ENCODE measurements around the gene COL21A1.
"Not testable (repeated sequence)": the region's sequence is repeated elsewhere in the genome, so short reads cannot be mapped to it uniquely, and the experiment has no call there.

The COL21A1 gene

GRCh38 chr6:56246881-56247653 lies at the start of gene COL21A1:
Gene COL21A1 (minus strand): TSS chr6:56247580. CDS start chr6:56182618, 64,962 bp downstream.
- DNase-seq: no peak

- DNase-seq: no peak
Observed at GRCh38 chr6:56293781-56294180, 46.4 kb upstream of the COL21A1 start.

DNA sequence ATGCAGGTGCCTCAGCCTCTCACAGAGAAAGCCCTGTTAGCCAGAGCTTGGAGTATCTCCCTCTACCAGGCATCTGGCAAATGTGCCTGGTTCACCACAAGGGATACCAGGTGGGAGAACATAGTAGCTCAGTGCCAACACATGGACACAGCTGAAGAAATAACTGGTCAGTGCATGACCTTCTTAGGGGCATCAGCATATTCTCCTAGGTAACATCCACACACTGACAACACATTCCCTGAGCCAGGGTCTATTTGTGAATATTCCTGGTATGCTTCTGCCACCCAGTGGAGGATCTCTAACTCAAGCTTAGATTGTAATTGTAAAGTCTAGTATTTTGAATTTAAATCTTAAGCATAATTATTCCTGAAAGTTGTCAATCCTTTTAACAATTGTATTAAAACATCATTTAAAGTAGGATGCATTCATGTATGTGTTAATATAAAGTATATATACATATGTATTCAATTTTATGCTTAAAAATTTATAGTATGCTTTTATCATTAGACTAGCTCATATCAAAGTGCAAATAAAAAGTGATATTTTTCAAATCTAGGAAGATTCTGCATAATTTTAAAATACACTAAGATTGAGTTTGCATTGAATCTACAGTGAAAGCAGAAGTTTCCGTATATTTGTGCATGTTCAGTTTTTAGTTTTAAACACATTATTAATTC lies 45.3 kb upstream of the COL21A1 start:
- DNase-seq: no peak

- DNase-seq: no peak
Observed at GRCh38 chr6:56291302-56291917, 44.0 kb upstream of the COL21A1 start.

- no peak for DNase-seq
Observed at GRCh38 chr6:56289721-56290120, 42.3 kb upstream of the COL21A1 start.

GRCh38 chr6:56288347-56288746 lies 41.0 kb upstream of the COL21A1 start:
- DNase-seq: no peak

- DNase-seq: no peak
Observed at GRCh38 chr6:56282391-56282790, 35.0 kb upstream of the COL21A1 start.

DNA sequence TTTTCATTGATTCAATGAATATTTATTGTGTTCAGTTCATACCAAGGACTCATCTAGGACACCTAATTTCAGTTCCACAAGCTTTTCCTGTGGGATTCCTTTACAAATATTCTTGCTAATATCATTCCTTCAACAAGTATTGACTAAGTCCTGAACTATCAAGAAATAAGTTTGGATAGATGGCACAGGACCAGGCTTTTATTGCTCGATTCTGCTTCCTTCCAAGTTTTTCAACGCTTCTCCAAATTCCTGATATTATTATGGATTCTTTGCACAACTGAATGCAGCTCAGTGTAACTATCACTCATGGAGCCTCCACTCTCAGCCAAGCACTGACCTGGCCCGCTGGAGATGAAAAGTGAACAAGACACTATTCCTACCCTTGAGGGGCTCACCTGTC lies 32.7 kb upstream of the COL21A1 start:
- DNase-seq: no peak

DNA sequence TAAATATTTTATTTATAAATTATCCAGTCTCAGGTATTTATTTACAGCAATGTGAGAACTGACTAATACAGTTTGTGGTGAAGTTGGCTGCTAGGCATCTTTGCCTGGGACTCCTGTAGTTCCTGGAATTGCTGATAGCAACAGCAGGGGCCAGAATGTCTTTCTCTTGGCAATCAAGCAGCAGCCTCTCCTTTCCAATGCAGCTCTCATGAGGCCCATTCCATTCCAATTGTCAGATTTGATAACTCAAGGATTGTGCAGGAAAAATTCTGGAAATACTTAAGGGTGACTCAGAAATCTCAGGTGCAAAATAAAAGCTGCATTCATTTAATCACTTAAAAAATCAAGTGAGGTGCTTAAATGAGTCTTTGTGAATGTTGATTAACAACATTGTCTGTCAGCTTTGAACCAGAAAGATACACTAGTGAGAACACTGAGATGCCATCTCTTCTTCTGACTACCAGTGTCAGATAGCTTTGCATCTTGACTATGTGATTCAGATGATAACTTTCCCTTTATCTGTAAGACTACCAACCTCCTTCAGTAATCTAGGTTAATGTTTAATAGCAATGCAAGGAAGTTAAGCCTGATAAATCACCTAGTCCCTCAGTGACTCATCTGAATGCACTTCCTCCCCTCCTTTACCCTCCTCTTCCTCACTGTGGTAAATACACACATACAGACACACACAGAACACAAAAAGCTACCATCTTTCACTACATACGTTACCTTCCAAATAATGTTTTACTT lies 32.1 kb upstream of the COL21A1 start:
- DNase-seq: no peak

DNA sequence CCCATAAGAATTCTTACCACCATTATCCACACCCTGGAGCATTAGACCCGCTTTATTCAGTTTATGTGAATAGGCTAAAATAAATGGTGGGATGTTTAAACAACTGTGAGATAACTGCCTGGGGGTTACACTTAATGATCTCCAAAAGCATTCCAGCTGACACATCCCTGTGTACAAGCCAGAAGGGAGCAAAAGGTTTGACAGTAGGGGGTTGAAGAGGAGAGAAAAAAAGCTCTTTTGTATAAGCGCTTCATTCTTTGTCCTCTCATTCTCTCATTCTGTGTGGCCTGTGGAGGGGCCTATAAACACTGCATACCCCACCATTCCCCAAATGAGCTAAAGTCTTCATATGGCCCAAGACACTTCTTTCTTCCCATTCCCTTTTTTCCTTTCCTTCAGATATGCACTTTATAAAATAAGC lies 30.8 kb upstream of the COL21A1 start:
- no peak for DNase-seq

DNA sequence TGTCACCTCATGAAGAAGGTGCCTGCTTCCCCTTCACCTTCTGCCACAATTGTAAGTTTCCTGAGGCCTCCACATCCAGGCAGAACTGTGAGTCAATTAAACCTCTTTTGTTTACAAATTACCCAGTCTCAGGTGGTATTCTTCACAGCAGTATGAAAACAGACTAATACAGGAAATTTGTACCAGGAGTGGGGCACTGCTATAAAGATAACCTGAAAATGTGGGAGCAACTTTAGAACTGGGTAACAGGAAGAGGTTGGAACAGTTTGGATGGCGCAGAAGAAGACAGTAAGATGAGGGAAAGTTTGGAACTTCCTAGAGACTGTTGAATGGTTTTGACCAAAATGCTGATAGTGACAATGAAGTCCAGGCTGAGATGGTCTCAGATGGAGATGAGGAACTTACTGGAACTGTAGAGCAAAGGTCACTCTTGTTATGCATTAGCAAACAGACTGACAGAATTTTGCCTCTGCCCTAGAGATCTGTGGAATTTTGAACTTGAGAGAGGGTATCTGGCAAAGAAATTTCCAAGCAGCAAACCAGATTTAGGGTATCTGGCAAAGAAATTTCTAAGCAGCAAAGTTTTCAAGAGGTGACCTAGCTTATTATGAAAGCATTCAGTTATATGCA lies 23.5 kb upstream of the COL21A1 start:
- DNase-seq: no peak

DNA sequence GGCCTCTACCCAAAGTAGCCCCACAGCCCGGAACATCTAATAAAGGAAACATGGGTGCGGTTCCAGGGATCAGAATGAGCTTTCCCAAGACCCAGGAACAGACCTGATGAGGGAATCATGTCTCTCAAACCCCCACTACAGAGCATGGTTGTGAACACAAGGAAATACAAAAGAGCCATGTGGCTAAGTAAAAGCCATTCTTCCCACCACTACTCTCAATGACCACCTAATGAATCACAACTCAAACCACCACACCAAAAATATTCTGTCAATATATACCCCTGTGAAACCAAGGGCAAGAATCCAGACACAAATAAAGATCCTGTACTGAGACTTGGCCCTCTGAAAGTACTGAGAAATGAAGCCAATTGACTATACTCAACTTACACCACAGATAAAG lies 20.9 kb upstream of the COL21A1 start:
- DNase-seq: no peak

GRCh38 chr6:56266011-56266410 lies 18.6 kb upstream of the COL21A1 start:
- DNase-seq: no peak

DNA sequence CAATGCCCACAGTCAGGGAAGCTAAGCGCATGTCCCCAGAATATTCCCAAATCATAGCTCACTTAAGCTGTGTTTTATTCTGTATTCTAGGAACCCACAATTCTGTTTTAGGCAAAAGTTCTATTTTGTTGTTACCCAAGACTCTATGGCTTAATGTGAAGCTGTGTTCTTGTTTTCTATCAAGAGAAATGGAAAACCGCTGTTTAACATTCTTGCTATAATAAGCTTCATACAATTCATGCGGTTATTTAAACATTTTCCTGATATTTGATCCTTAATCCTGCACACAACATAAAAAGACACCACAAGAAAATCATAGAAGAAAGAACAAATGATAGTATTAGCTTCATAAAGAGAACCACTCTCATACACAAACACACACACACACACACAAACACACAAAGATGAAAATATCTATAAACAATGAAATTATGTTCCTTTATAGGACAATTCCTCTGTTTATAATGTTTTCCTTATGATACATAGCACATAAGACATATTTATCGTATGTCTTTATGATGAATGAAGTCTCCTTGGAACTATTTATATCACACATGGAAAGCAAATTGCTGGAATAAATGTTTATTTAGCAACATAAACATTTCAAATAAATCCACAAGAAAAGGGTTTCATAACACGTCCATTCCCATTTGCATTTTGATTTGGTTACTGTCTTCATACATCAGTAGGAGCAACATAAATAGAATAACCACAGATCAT lies 16.4 kb upstream of the COL21A1 start:
- no peak for DNase-seq

GRCh38 chr6:56260593-56260992 lies 13.2 kb upstream of the COL21A1 start:
- not testable (repeated sequence) for DNase-seq

- no peak for DNase-seq
Observed at GRCh38 chr6:56259234-56260077, 12.1 kb upstream of the COL21A1 start.

- no peak for DNase-seq
Observed at GRCh38 chr6:56255349-56255748, 8.0 kb upstream of the COL21A1 start.

- DNase-seq: no peak
Observed at GRCh38 chr6:56250266-56250665, 2.9 kb upstream of the COL21A1 start.

DNA sequence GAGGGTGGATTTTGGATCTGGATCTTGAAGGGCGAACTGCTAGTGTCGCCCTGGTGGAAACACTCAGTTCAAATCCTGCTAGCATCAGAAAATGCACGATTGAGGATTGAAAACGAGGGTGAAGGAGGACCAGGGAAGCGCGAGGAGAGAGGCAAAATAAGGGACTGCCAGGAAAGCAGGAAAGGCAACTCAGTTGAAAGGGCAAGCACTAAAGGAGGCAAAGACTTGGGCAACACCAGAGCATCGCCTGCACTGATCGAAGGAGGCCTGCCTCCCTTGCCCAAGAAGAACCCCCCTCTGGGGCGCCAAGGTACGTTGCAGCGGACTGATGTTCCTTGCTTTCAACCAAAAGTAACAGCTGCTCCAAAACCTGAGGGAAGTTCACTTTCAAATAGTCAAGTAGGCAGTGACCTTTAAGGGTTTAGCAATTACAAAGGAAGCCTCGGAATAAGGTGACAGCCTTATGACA lies 308 bp upstream of the COL21A1 start:
- DNase-seq: no peak

GRCh38 chr6:56246541-56246880 lies 869 bp downstream of the COL21A1 start:
- DNase-seq: no peak

- no peak for DNase-seq
Observed at GRCh38 chr6:56245903-56246351, 1.5 kb downstream of the COL21A1 start.
